Superior temporal gyrus (tissue), 1 donor: ENCODE measurements around the gene CBX7.

Source experiments
- DNase-seq: peaks from one replicate; pipeline ENCODE4 v3.0.0-alpha.2; 2016; ENCODE audit errors: extremely low spot score

CBX7 gene

DNA sequence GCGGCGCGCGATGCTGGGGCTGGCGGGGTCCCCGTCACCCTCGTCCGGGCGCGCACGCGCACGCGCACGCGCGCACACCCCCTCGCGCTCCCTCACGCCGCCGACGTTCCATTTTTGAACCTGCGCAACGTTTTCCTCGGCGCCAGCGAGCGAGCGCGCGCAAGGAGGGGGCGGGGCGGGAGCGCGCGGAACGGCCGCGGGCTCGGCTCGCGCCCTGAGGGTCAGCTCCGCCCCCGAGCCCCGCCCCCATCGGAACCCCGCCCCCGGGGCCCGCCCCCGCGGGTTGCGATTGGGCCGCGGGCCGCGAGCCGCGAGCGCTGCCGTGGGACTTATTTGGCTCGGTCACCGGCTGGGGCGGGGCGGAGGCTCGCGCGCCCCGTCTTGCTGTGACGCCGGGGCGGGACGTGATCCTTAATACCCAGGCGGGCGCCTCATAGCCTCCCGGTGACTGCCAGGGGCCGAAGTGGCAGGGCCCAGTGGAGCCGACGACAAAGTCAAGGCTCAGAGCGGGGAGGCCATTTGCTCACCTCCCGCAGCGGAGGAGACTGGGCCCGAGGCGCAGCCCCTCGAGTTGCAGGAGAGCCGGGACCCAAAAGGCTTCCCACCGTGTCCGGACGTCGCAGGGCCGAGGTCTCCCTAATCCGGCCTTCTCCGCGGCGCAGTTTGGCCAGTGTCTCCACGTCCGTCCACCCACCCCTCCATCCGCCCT is at the start of gene CBX7:
CBX7 (minus strand) TSS at position 170 of the 709 bp plus-strand sequence. CDS start 236 bp downstream, outside the sequence.
- peak; percentile 88 for DNase-seq

DNA sequence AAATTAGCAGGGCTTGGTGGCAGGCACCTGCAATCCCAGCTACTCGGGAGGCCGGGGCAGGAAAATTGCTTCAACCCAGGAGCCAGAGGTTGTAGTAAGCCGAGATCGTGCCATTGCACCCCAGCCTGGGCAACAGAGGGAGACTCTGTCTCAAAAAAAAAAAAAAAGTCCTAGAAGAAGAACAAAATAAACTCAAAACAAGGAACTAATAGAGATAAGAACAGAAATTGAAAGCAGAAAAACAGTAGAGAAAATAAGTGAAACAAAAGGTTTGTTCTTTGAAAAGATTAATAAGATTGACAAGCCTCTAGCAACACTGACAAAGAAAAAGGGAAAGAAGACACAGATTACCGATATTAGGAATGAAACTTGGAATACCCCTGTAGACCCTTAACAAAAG is 45.1 kb upstream of the CBX7 start:
- DNase-seq = no peak

DNA sequence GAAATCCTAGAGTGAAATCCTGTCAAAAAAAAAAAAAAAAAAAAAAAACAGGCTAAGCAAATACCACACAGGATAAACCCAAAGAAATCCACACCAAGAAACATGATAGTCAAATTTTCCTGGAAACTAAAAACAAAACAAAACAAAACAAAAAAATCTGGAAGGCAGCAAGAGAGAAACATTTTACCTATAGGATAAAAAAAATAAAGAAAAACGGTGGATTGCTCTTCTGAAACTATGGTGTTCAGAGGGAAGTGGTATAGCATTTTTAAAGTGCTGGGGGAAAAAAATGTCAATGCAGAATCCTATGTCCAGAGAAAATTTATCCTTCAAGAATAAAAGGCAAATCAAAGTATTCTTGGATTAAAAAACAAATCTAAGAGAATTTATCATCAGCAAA is 41.6 kb upstream of the CBX7 start:
- DNase-seq = no peak

DNA sequence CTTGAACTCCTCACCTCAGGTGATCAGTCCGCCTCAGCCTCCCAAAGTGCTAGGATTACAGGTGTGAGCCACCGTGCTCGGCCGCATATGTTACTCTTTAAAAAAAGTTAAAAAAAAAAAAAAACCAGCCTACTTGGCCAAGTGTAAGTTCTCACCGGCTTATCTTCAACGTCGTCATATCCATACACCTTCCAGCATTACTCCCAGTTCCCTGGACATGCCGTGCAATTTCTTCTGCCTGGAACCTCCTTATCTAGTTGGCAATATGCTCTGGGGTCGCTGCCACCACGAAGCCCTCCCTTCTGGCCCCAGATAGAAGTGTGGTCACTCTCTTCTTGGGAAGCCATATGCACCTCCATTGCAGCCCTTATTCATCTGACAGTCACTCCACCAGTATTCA is 36.3 kb upstream of the CBX7 start:
- no peak for DNase-seq

DNA sequence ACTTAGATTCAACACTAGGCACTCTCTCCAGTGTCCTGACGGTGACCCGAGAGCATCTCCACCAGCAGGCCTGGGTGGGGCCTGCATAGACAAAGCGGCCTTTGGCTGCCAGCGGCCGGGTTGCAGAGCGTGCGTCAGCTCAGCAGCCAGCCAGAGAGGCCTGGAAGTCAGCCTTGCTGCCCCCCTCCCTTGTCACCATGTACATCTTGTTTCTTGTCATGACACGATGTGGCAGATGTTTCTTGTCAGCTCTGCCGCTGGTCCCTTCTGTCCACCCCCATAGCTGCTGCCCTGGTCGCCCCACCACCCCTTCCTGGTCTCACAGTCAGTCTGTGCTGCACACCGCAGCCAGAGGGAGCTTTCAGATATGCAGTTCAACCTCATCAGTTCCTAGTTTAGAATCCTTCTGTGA is 33.1 kb upstream of the CBX7 start:
- DNase-seq = peak; percentile 65

DNA sequence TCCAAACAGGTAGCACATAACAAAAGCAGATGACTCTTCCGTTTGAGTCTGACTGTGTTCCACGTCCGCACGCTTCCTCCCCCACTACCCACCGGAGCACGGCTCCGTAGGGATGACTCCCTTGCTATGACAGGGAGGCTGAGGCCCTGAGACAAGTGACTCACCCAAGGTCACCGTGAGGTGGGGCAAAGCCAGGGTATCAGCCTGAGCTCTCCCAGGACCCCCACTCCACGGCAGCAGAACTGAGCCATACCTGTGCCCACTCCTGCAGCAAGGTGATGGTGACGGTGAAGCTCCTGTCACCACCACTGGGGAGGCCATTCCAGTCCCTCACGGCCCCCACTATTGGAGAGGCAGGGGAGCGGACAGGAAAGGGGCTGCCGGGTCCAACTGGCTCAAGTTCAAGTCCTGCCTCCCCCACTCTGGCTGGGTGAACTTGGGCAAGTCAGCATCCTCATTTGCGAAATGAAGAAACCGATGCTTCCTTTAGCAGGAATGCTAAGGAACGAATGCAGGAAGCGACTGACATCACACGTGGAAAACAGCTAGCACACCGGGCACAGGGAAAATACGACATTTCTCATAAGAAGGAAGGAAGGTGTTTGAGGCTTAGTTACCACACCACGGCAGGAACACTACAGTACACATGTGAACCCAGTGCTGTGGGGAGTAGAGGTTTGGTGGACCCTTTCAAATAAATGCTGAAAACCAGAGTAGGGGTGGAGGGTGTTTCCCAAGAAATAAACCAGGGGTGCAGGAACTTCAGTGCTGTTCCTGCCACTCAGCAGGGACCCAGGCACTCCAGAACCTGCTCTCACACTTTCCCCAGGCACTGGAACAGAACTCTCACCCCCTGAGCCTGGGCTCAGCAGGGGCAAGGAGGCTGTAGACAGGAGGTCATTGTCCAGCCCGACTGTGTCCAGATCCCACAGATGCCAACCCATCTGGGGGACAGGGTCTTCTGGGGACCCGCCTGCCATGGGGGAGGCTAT is 32.4 kb upstream of the CBX7 start:
- no peak for DNase-seq

DNA sequence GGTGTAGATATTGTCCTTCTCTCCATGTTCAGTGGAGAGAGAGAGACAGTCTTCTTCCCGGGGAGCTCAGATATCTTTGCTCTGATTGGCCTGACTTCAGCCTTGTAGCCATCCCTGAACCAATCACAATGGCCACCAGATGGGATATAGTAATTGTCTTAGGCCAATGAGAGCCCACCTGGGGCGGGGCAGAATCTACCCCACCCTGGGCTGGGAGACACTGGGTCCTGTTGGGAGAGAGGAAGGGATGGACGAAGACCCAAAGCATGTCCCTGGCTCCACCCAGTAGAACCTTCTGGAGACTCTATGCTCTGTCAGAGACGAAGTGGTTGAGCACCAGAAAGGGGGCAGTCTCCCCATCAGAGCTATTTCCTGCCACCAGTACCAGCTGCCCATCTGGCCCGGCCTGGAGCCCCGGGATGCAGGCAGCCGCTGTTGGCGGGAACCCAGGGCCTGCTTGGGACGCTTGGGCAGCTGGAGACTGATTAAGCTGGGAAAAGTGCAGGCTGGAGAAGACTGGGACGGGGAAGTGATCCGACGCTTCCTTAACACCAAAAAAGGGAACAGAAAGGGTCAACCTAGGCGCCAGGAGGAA is 31.6 kb upstream of the CBX7 start:
- no peak for DNase-seq

DNA sequence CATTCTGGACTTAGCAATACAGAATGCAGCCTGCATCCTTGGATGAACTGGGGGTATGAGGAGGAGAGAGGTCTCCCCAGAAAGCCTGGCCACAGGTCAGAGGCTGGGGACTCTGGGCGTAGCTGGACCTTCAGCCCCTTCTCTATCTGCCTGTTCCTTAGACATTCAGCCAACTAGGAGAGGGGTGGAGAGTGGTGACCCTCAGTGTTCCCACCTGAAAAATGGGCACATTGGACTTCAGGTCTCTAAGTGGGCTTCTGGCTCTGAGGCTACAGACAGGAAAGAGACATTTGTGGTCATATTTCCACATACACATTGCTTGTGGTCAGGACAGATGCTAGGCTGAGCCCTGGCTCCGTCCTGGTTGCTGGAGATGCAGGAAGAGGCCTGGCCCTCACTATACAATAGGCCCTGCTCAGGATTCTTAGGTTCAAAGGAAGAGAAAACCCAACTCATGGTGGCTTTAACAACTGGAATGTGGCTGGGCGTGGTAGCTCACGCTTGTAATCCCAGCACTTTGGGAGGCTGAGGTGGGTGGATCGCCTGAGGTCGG is 30.1 kb upstream of the CBX7 start:
- no peak for DNase-seq

DNA sequence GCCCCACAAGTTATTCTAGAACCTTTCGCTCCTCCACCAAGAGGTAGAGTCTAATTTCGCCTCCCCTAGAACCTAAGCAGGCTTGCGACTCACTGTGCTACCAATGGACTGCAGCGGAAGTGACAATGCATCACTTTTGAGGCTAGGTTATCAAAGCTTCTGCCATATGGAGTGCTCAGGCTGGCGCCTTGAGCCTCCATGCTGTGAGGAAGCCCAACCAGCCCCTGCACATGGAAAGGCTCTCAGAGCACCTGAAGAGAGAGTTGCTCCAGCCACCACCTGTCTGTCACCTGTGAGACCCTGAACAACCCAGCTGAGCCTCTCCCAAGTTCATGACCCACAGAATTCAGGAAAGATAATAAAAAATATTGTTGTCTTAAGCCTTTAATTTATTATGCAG is 29.3 kb upstream of the CBX7 start:
- DNase-seq = no peak

DNA sequence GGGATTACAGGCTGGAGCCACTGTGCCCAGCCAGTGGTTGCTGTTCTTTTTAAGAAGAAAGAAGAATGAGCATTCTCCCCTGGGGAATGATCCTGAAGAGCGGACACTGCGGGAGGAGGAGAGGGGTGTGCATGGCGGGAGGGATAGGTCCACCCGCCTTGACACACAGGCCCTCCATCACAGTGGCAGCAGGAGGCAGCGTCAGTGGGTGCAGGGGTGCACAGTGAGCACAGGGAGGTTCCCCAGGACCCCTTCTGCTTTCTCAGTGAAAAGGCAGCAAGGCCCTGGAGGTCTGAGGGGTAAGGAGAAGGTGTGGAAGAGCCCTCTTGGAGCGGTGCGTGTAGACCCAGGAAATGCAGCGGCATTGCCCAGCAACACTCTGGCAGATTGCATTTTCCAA is 28.9 kb upstream of the CBX7 start:
- no peak for DNase-seq

DNA sequence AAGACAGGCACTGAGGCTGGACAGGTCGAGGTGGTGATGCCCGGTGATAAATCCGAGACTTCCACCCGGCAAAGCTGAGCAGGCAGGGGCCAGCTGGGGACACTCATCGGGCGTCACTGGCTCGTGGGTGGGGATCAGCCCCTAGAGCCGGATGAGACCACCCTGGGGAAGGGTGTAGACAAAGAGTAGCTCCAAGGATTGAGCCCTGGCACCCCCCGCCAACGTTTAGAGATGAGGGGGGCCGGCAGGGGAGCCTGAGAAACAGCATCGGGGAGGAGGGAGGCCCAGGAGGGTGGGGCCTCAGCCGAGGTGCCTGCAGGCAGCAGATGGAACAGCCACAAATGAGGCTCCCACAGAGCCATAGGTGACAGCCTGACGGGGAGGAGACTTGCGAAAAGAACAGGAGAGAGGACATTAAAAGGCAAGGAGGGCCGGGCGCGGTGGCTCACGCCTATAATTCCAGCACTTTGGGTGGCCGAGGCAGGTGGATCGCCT is 27.4 kb upstream of the CBX7 start:
- no peak for DNase-seq

DNA sequence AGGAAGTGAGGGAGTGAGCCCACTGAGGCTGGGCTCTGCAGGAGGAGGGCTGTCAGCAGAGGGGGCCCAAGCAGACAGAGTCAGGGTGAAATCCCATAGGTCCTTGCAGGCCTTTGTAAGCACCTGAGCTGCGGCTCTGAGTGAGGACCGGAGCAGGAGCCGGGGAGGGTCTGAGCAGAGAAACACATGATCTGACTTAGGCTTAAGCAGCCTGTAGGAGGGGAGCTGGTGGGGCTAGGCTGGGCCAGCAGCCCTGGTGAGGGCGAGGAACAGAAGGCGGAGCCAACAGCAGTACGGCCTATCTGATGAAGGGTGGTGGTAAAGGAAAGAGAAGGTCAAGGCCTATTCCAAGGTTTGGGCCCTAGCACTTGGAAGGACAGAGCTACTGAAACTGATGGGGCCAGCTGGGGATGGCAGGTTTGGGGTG is 26.9 kb upstream of the CBX7 start:
- no peak for DNase-seq

DNA sequence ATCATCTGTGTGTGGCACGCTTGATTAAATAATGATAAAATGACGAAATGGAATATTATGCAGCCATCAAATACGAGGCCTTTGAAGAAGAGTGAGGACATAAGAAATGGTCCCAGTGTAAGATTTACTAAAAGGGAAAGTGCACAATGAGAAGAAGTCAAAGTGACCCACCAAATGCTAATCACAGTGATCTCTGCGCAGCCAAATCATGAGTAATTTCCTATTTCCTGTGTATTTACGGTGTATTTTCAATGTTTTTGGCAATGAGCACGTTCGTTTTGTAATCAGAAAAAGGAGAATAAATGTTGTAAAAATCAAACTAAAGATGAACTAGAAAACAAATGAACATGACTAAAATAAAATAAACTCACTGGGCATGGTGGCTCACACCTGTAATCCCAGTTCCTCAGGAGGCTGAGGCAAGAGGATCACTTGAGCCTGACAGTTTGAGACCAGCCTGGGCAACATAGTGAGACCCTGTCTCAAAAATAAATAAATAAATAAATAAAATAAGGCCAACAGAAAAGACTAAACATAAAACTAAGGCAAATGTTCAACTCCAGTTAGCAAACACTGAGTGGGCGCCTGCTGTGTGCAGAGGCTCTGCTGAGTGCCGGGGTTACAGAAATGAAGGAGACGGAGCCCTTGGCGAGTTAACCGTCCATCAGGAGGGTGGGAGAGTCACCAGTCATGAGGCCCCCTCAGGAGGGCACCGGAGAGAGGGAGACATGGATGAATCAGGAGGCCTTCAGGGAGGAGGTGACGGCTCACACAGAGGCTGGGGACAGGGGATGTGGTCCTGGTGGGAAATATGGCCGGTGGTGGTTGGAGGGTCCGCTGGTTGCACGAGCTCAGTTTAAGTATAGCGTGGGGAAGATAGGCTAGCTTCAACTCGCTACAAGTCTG is 26.0 kb upstream of the CBX7 start:
- no peak for DNase-seq

DNA sequence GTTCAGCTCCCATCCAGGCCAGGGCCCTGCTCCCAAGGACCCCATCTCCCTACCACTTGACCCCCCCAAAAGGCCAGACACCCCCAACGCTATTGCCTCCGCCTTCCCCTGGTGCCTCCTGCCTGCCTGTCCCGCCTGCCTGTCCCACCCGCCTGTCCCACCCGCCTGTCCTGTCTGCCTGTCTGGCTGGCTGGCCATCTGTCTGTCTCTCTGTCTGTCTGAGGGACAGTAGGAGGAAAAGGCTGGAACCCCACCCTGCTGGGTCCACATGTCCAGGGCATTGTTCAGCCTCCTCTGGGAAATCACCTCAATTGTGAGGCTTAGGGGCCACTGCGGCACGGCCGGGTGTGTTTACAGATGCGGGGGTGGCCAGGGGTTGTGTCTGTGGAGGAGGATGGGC is 25.3 kb upstream of the CBX7 start:
- no peak for DNase-seq

DNA sequence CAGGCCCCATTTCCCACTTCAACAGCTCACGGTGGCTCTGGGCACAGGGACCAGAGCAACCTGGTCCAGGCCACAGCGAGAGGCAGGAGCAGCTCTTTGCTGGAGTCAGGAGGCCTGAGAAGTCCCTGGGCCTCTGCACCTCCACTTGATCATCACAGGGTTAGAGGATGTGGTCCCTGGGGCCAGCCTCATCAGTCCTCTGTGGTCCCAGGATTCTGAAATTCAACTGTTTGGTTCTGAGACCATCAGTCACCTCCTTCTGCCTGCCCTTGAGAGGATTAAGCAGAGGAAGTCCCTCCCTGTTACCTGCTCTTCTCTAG is 24.9 kb upstream of the CBX7 start:
- no peak for DNase-seq

DNA sequence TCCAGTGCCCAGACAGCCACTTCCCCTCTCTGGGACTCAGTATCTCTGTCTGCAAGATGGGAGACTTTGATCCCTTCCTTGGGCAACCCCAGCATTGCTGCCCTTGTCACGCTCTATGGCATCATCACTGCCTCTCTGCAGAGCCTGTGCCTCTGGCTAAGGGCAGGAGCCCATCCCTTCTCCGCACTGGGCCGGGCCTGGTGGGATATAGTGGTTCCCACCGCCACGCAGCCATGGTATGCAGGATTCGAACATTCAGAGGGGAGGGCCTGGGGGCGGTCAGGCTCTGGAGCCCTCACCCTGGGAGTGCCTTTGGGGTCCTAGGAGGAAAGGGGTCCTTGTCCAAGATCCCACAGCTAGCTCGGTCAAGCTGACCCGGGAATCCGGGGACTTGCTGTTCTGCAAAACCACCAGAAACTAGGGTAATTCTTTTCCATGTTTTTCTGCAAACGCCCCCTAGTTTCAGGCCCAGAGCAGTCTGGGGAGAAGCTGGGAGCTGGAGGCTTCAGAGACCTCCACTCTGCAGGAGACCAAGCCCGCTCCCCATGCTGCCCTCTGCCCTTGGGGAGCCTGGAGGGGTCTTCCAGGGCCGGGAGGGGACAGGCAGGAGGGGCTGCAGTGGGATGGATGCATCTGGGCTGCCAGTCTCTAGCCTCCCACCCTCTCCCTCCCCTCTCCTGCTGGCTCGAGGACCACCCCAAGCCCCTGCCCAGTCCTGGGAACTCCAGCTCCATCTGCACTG is 24.4 kb upstream of the CBX7 start:
- DNase-seq = no peak

DNA sequence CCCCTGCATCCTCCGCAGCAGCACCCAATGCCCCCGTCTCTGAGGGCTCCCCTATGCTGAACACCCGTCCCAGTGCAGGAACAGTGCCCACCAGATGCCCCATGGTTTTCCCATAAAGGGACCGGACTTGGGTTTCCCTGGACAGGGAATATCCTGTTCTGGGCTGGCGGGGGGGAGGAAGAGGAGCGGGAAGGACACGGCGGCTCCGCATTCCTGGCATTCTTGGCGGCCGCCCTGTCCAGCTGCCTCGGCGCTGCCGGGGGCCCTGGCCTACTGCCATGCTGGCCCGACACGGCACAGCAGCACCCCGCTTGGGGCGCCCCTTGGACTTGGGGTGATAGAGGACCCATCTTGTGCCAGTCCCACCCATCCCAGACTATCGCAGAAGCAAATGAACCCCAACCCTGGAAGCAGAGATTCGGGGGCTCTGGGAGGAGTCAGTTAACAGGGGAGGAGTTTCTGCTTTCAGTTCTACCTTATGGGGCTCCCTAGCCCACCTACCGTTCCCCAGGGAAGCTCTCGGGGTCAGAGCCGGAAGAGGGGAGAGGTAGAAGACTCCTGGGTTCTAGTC is 23.7 kb upstream of the CBX7 start:
- DNase-seq = no peak

DNA sequence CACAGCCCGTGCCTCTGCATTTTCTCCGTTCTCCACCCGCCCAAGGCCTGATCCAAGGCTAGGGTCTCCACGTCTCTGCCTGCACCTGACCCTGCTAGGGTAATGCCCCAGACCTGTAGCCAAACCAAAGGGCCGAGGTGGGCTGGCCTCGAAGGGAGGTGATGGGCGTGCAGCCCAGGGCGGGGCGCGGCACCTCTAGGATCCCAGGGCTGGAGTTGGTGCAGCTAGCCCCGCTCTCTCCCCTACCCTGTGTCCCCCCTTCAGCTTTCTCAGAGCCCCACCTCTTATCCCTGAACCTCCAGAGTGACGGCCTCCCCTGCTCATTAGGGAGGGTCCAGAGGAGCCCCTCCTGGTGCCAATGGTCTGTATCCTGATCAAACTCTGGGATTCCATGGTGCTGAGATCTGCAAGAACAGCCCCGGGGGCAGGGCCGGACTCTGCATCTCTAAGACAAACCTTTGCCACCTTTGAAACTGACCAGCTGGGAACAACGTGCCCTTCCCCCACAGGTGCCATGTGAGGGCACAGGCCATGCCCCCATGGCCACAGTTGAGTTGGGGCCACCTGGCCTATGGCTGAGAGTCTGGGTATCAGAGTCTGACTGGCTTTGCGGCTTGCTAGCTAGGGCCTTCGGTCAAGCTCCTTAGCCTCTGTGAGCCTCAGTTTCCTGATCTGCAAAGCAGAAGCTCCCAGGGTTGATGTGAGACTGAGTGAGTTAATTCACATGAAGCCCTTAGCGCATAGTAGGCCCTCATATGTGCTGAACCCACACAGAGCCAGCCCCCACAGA is 23.1 kb upstream of the CBX7 start:
- no peak for DNase-seq
